Panc1 (cell line): ENCODE results near the gene AGA. TPM values are rescaled to one million over a fixed set of nuclear protein-coding genes. Genes with fewer than 3 reads are reported as not detected.

Source experiments
- ATAC-seq: fragments of 200-7000 bp; cut with Tn5 transposase; 2 replicates; pipeline ENCODE4 v1.9.1; 2020; ENCODE audit warnings: mild to moderate bottlenecking, moderate library complexity
- BruUV-seq: library from RNA; stranded (reverse); fragments of 400-500 nt; replicated peaks from 2 replicates; lab custom pipeline; 2021; lab: Mats Ljungman, UMichigan
- CTCF ChIA-PET: fragments of 300-600 bp; sonication (Branson Sonifier 250); formaldehyde crosslinking; loops from one replicate; lab custom pipeline; 2022; ENCODE audit warnings: antibody characterized with exemption; lab: Charles Lee
- POLR2A ChIA-PET: fragments of 300-600 bp; sonication (Branson Sonifier 250); formaldehyde crosslinking; loops from one replicate; lab custom pipeline; 2022; ENCODE audit warnings: antibody characterized with exemption; lab: Charles Lee
- DNase-seq: peaks from one replicate; pipeline ENCODE4 v3.0.0-alpha.2; 2010; ENCODE audit warnings: low read depth, low spot score
- H3K27ac ChIP-seq: 2 replicates; pipeline ENCODE4 v1.5.1; 2011; ENCODE audit warnings: mild to moderate bottlenecking, low read length, inconsistent platforms
- H3K27me3 ChIP-seq: fragments of 200-500 bp; sonication (Bioruptor generic); 2 replicates; pipeline ENCODE4 v1.6.0; 2014; ENCODE audit warnings: low read length, inconsistent platforms; ENCODE audit not compliant: control insufficient read depth, insufficient read depth
- H3K36me3 ChIP-seq: fragments of 200-500 bp; sonication (Bioruptor generic); 2 replicates; pipeline ENCODE4 v1.5.1; 2014; ENCODE audit warnings: inconsistent platforms, mild to moderate bottlenecking, low read length, moderate library complexity; ENCODE audit not compliant: control insufficient read depth, insufficient read depth
- H3K4me1 ChIP-seq: 2 replicates; pipeline ENCODE4 v1.5.1; 2011; ENCODE audit warnings: inconsistent platforms, mild to moderate bottlenecking, low read length, moderate library complexity; ENCODE audit not compliant: control insufficient read depth, insufficient read depth
- H3K4me3 ChIP-seq, 2 experiments: 2 replicates each; pipeline ENCODE4 v1.5.1; 2011 to 2012; ENCODE audit warnings: low read depth in 2 of 2, low read length in 2 of 2, mild to moderate bottlenecking in 2 of 2, inconsistent platforms in 1 of 2, moderate library complexity in 1 of 2
- H3K9me3 ChIP-seq: fragments of 200-500 bp; sonication (Bioruptor generic); 2 replicates; pipeline ENCODE4 v1.5.1; 2014; ENCODE audit warnings: low read depth, mild to moderate bottlenecking, inconsistent platforms, low read length, moderate library complexity; ENCODE audit not compliant: control insufficient read depth, insufficient read depth
- POLR2AphosphoS5 ChIP-seq: IDR thresholded peaks from 2 replicates; pipeline ENCODE4 v1.6.1; 2012; ENCODE audit warnings: mild to moderate bottlenecking, low read depth, low read length, moderate library complexity
- SIN3A ChIP-seq: IDR thresholded peaks from 2 replicates; pipeline ENCODE4 v1.6.1; 2012; ENCODE audit warnings: low read depth, mild to moderate bottlenecking, low read length, moderate library complexity, borderline replicate concordance; ENCODE audit not compliant: insufficient read depth
- TCF7L2 ChIP-seq: IDR thresholded peaks from 2 replicates; pipeline ENCODE4 v1.6.1; 2011; ENCODE audit warnings: mild to moderate bottlenecking, low read depth, low read length, inconsistent platforms
- in situ Hi-C: cut with HindIII; loops from 2 replicates; pipeline ENCODE4 v1.10.0; 2016; ENCODE audit warnings: low sequenced_read_pairs, low pct_unique_long_range_greater_than_20kb
- intact Hi-C: fragments of 100-400 bp; cut with micrococcal nuclease; formaldehyde crosslinking; loops from one replicate; pipeline ENCODE4 v1.10.0; 2022; ENCODE audit not compliant: unreplicated experiment
- total RNA-seq: library from RNA; stranded (reverse); gene quantifications from one replicate; pipeline ENCODE4 v1.2.1, GENCODE V29; 2021; ENCODE audit not compliant: unreplicated experiment
- TF ChIP-seq, protein P1 (sequence below), 2 experiments: IDR thresholded peaks; 2 replicates each; pipeline ENCODE4 v1.6.1; 2011 to 2012; ENCODE audit warnings: low read depth in 2 of 2, control low read depth in 1 of 2, low read length in 1 of 2, mild to moderate bottlenecking in 1 of 2, moderate library complexity in 1 of 2; ENCODE audit not compliant: insufficient read depth in 1 of 2
- TF ChIP-seq, protein P2 (sequence below): fragments of 450-650 bp; IDR thresholded peaks from 2 replicates; pipeline ENCODE4 v1.5.1; 2017; ENCODE audit warnings: mild to moderate bottlenecking

Gene AGA
- total RNA-seq, 1 experiment from 2014 or later = 15.4 TPM

DNA sequence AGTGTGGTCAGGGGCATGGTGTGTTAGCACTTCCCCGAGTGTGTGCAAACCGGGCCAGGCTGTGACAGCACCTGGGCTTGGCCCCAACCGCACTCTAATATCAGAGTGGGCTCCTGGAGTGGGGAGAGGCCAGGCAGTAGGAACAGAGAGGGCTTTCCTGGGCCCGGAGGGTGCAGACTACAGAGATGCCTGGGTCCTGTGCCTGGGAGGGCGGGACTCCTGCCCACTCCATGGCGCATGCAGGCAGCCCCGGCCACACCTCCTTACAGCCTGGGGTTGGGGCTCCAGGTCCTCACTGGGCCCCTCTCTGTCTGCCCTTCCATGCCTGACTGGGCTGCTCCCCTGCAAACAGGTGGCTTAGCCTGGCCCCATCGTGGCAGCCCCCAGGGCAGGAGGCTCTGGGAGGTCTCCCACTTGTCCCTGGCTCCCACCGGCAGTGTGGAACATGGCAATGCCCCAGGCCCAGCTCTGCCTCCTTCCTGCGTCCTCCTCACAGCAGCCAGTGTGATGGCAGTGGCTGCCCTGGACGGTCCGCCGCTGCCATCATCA lies 60.4 kb downstream of the AGA start:
- Histone ChIP-seq H3K4me3 (no peak overlapping the region), H3K36me3 (no peaks in the 10 kb centered on the region), H3K27ac (no peak overlapping the region), H3K9me3 (no peaks in the 10 kb centered on the region), H3K27me3 (no peaks in the 10 kb centered on the region), H3K4me1 (no peaks in the 10 kb centered on the region)
- in situ Hi-C loops (no loop called here), intact Hi-C loops (no loop called here)
- no peak for ATAC-seq
- TF ChIP-seq TCF7L2 (no peak), SIN3A (no peak), POLR2AphosphoS5 (no peak)
- TF ChIP-seq, protein P1, sequence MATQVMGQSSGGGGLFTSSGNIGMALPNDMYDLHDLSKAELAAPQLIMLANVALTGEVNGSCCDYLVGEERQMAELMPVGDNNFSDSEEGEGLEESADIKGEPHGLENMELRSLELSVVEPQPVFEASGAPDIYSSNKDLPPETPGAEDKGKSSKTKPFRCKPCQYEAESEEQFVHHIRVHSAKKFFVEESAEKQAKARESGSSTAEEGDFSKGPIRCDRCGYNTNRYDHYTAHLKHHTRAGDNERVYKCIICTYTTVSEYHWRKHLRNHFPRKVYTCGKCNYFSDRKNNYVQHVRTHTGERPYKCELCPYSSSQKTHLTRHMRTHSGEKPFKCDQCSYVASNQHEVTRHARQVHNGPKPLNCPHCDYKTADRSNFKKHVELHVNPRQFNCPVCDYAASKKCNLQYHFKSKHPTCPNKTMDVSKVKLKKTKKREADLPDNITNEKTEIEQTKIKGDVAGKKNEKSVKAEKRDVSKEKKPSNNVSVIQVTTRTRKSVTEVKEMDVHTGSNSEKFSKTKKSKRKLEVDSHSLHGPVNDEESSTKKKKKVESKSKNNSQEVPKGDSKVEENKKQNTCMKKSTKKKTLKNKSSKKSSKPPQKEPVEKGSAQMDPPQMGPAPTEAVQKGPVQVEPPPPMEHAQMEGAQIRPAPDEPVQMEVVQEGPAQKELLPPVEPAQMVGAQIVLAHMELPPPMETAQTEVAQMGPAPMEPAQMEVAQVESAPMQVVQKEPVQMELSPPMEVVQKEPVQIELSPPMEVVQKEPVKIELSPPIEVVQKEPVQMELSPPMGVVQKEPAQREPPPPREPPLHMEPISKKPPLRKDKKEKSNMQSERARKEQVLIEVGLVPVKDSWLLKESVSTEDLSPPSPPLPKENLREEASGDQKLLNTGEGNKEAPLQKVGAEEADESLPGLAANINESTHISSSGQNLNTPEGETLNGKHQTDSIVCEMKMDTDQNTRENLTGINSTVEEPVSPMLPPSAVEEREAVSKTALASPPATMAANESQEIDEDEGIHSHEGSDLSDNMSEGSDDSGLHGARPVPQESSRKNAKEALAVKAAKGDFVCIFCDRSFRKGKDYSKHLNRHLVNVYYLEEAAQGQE (IDR thresholded peaks at IDR 0.05; ENCODE audit: insufficient read depth in 1 of 2, low read depth in 2 of 2, low read length in 1 of 2) = no peak
- TF ChIP-seq, protein P2, sequence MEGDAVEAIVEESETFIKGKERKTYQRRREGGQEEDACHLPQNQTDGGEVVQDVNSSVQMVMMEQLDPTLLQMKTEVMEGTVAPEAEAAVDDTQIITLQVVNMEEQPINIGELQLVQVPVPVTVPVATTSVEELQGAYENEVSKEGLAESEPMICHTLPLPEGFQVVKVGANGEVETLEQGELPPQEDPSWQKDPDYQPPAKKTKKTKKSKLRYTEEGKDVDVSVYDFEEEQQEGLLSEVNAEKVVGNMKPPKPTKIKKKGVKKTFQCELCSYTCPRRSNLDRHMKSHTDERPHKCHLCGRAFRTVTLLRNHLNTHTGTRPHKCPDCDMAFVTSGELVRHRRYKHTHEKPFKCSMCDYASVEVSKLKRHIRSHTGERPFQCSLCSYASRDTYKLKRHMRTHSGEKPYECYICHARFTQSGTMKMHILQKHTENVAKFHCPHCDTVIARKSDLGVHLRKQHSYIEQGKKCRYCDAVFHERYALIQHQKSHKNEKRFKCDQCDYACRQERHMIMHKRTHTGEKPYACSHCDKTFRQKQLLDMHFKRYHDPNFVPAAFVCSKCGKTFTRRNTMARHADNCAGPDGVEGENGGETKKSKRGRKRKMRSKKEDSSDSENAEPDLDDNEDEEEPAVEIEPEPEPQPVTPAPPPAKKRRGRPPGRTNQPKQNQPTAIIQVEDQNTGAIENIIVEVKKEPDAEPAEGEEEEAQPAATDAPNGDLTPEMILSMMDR = no peak
- DNase-seq = no peak
- POLR2A ChIA-PET = no interaction called here
- no TSS peak for BruUV-seq
- CTCF ChIA-PET = no interaction called here

Other genes starting within 250 kb of the AGA start
- gene NEIL3, start 132.6 kb downstream of the AGA start, total RNA-seq = 8.9 TPM